ENCODE measurements around the gene CACNB4. TPM values are rescaled to one million over a fixed set of nuclear protein-coding genes. Genes with fewer than 3 reads are reported as not detected.
"Not testable (repeated sequence)": the region's sequence is repeated elsewhere in the genome, so short reads cannot be mapped to it uniquely, and the experiment has no call there.

Gene CACNB4
- total RNA-seq, 2 experiments from 2014 or later: 0.08 to 0.10 TPM

DNA sequence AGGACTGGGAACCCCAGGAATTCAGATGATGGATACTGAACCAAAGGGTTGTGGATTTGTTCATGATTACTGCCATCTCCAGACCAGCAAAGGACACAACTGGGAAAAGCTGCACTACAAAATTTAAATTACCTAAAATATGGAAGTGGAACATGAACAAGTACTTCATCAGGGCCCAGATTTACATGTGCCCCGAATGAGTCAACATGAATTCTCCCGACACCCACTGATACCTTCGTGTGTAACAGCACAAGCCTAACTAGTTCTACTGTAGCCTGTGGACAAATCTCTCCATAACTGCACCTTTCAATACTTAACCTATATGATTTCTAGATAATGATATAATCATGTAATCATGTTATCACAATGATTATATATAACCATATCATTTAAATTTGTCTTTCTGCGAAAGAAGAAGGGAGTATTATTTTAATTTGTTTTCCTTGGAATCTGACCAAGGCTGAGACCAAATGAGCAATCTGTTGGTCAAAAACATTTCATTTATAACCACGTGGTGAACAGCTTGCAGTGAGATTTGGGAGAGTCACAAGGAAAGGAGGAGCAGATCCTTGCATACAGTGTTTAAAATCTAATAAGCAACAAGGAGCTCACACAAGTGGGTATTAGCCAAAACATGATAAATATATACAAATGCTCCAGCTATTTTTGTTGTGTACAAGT lies 70.5 kb downstream of the CACNB4 start:
- CTCF ChIA-PET: no interaction called here
- POLR2A ChIA-PET: no interaction called here

GRCh38 chr2:152025678-152026287 lies 73.1 kb downstream of the CACNB4 start:
- CTCF ChIA-PET: interaction anchor here (0.5 to 3.3 kb wide), 22 partner anchors 9 to 690 kb away, joined by 3 to 13 read pairs (median 4); no protein-coding TSS in a partner anchor
- POLR2A ChIA-PET: interaction anchor here (0.6 kb wide), 1 partner anchor 692 kb away, joined by 3 read pairs; no protein-coding TSS in a partner anchor

DNA sequence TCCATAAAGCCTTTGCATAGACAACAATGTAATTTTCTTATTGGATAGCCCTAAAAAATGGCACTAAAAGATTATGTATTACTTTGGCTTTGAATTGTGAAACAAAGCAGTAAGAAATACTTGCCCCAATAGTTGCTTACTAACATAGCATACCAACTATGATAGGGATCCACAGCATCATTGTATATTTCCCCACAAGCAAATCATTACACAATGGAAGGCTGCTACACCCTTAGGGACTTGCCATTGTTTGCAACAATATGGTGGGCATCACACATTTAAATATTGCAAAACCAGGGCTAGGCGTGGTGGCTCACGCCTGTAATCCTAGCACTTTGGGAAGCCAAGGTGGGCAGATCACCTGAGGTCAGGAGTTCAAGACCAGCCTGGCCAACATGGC lies 74.4 kb downstream of the CACNB4 start:
- POLR2A ChIA-PET: no interaction called here
- CTCF ChIA-PET: interaction anchor here (0.8 to 3.3 kb wide), 4 partner anchors 14 to 39 kb away, joined by 3 to 13 read pairs (median 8); no protein-coding TSS in a partner anchor

DNA sequence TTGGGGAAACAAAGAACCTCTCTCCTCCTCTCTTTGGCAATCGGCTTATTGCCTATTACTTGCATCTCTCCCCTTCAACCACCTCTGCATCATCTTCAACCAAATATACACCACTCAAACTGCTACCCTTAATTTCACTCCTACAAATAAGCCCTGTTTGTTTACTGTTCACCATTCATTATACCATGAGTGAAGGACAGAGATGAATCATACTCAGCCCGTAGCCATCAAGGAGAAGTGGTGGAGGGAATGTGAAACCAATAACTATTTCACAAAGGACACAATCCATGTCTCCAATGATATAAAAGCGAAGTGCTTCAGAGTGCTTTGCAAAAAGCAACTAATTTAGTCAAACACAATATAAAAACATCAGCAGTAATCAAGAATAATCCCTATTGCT lies 76.8 kb downstream of the CACNB4 start:
- ChIA-PET POLR2A (no interaction called here), CTCF (no interaction called here)

GRCh38 chr2:152021001-152021400 lies 77.8 kb downstream of the CACNB4 start:
- POLR2A ChIA-PET, CTCF ChIA-PET: not testable (repeated sequence)

DNA sequence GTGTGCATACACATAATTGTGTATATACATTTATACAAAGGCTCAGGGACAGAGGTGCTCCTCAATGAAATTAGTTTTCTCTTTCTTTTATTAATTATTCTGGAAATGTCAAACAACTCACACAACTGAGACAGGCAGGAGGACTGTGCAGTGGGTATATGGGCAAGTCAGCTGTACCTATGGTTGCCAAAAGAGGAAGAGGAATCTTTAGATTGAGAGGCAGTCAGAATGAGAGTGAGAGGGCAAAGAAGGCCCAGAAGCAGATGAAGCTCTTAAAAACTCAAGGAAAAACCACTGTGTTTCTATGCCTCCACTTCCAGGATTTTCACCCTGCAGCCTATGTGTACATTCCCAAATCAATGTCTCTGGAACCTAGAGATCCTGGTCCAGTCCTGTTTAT lies 79.1 kb downstream of the CACNB4 start:
- ChIA-PET CTCF (no interaction called here), POLR2A (no interaction called here)

- CTCF ChIA-PET: interaction anchor here (1.2 kb wide), 1 partner anchor 9 kb away, joined by 5 read pairs; no protein-coding TSS in a partner anchor
- POLR2A ChIA-PET: no interaction called here
Measured at GRCh38 chr2:152016181-152017120, 82.4 kb downstream of the CACNB4 start.

DNA sequence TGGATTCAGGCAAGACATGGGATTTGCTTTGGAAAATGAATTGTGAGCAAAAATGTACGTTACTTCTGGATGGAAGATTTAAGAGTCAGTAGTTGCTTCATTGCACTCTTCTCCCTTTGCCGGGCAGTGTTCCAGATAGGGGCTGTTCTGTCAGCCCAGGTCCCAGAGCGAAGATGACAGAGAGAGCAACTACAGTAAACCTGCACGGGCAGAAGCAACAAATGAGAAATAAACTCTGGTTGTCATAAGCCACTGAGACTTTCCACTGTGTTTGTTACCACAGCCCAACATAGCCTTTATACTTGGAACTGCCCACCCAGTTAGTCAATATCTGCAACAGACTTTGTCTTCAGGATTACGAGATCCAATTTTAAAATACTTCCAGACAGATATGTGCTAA lies 83.3 kb downstream of the CACNB4 start:
- POLR2A ChIA-PET: no interaction called here

GRCh38 chr2:152012697-152013096 lies 86.1 kb downstream of the CACNB4 start:
- ChIA-PET CTCF (interaction anchor here (0.6 to 1.7 kb wide), 2 partner anchors 13 to 117 kb away, joined by 3 to 5 read pairs; no protein-coding TSS in a partner anchor), POLR2A (no interaction called here)

More for the DNA sequence above, 83.3 kb downstream of the CACNB4 start:
- CTCF ChIA-PET: interaction anchor here (2.2 kb wide), 1 partner anchor 10 kb away, joined by 9 read pairs; no protein-coding TSS in a partner anchor

DNA sequence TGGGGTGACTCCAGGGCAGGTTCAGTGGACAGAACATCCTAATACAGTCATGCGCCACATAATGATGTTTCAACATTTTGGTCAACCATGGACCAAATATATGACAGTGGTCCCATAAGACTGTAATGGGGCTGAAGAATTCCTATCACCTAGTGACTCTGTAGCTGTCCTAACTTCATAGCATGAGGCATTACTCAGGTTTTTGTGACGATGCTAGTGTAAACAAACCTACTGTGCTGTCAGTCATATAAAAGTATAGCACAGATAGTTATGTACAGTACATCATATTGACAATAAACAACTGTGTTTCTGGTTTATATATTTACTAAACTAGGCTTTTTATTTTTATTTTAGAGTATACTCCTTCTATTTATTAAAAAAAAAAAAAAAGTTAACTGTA lies 87.1 kb downstream of the CACNB4 start:
- ChIA-PET POLR2A (no interaction called here), CTCF (interaction anchor here (1.7 kb wide), 1 partner anchor 14 kb away, joined by 5 read pairs; no protein-coding TSS in a partner anchor)

DNA sequence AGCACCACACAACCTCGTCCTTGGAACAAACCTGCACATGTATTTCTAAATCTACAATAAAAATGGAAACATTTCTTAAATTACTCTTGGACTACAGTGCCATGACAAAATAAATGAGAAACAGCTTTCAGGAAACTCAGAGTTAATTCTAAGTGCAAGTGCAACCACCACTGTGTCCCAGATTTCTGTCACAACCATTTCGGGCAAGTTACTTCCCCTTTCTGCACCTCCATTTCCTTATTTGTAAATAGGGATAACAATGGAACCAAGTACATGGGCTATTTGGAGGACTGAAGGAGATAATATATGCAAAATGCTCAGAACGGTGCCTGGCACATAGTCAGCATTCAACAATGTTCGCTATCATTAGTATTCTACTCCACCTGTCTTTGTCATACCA lies 93.2 kb downstream of the CACNB4 start:
- CTCF ChIA-PET: interaction anchor here (1.7 kb wide), 1 partner anchor 20 kb away, joined by 4 read pairs; no protein-coding TSS in a partner anchor
- POLR2A ChIA-PET: no interaction called here

GRCh38 chr2:152003283-152003682 lies 95.6 kb downstream of the CACNB4 start:
- CTCF ChIA-PET: interaction anchor here (2.1 kb wide), 1 partner anchor 22 kb away, joined by 12 read pairs; no protein-coding TSS in a partner anchor
- POLR2A ChIA-PET: not testable (repeated sequence)

DNA sequence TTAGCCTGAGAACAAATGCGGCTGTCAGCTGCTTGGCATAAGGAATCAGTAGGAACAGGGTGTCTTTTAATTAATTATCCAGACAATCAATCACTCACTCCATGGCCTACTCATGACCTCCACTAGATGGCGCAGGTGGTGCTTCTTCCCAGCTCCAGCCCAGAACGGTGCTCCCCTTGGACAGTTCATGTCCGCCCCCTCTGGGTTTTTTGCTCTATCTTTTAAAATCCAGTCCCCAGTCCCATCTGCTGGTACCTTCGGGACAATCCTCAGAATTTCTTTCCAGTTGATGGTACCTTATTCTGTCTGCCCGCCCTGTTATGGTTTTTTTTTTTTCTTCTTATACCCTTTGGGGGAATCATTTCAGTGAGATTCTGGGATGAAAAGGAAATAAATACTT lies 99.8 kb downstream of the CACNB4 start:
- CTCF ChIA-PET: interaction anchor here (0.9 to 1.3 kb wide), 5 partner anchors 15 to 30 kb away, joined by 3 to 13 read pairs (median 4); no protein-coding TSS in a partner anchor

GRCh38 chr2:151996243-151997003 lies 102.4 kb downstream of the CACNB4 start:
- ChIA-PET CTCF (interaction anchor here (0.9 kb wide), 2 partner anchors 29 to 31 kb away, joined by 3 read pairs; no protein-coding TSS in a partner anchor), POLR2A (interaction anchor here (0.6 kb wide), 1 partner anchor 714 kb away, joined by 3 read pairs; no protein-coding TSS in a partner anchor)

More for the DNA sequence above, 99.8 kb downstream of the CACNB4 start:
- POLR2A ChIA-PET: no interaction called here

DNA sequence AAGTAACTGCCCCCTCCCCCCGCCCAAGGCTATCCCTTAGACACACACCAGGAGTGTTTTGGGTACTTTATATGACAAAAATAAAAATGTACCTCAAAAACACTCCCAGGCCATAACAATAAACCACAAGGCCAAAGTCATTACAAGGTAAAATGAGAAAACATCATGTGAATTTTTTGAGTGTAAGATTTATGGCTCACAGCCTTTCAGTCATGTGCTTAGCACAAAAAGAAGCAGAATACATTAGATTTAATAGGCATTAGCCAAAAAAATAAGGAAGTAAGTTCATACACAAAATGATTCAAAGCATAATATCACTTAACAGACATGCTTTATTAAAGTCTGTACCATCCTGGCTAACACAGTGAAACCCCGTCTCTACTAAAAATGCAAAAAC lies 103.7 kb downstream of the CACNB4 start:
- ChIA-PET POLR2A (no interaction called here), CTCF (interaction anchor here (0.5 kb wide), 1 partner anchor 148 kb away, joined by 4 read pairs; no protein-coding TSS in a partner anchor)

- POLR2A ChIA-PET, CTCF ChIA-PET: not testable (repeated sequence)
Measured at GRCh38 chr2:151994178-151994577, 104.7 kb downstream of the CACNB4 start.

DNA sequence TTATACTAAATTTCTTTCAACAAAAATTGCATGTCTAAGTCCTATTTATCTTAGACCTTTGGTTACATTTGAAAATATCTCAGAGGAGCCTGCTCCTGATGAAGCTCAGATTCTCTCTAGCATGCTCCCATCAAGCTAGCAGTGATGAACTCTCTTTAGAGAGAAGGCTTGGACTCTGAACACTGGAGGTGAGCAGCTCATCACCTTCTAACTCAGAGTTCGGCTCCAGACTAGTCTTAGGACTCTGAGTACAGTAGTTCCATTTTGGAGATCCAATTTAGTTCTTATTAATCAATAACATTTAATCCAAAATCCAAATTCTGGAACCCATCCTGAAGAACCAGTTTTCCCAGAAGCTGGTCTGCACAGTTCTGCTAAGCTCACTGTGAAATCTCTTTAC lies 107.8 kb downstream of the CACNB4 start:
- ChIA-PET CTCF (no interaction called here), POLR2A (interaction anchor here (0.6 kb wide), 1 partner anchor 11 kb away, joined by 3 read pairs; no protein-coding TSS in a partner anchor)

GRCh38 chr2:151989378-151989777 lies 109.5 kb downstream of the CACNB4 start:
- ChIA-PET CTCF (no interaction called here), POLR2A (no interaction called here)

GRCh38 chr2:151987484-151987883 lies 111.4 kb downstream of the CACNB4 start:
- ChIA-PET POLR2A (no interaction called here), CTCF (no interaction called here)
